Panc1 (cell line): Measurements from ENCODE around the gene CITED4.

ENCODE experiments used
- POLR2AphosphoS5 ChIP-seq: IDR thresholded peaks from 2 replicates; pipeline ENCODE4 v1.6.1; 2012; ENCODE audit warnings: mild to moderate bottlenecking, low read depth, low read length, moderate library complexity
- REST ChIP-seq, 2 experiments: IDR thresholded peaks; 2 replicates each; pipeline ENCODE4 v1.6.1; 2011 to 2012; ENCODE audit warnings: low read depth in 2 of 2, control low read depth in 1 of 2, low read length in 1 of 2, mild to moderate bottlenecking in 1 of 2, moderate library complexity in 1 of 2; ENCODE audit not compliant: insufficient read depth in 1 of 2
- SIN3A ChIP-seq: IDR thresholded peaks from 2 replicates; pipeline ENCODE4 v1.6.1; 2012; ENCODE audit warnings: low read depth, mild to moderate bottlenecking, low read length, moderate library complexity, borderline replicate concordance; ENCODE audit not compliant: insufficient read depth
- TCF7L2 ChIP-seq: IDR thresholded peaks from 2 replicates; pipeline ENCODE4 v1.6.1; 2011; ENCODE audit warnings: mild to moderate bottlenecking, low read depth, low read length, inconsistent platforms
- TF ChIP-seq, protein P1 (sequence below): fragments of 450-650 bp; IDR thresholded peaks from 2 replicates; pipeline ENCODE4 v1.5.1; 2017; ENCODE audit warnings: mild to moderate bottlenecking

GRCh38 chr1:40818264-40818961, 43.8 kb downstream of the CITED4 start:
- no peak for TF ChIP-seq POLR2AphosphoS5
- TF ChIP-seq, protein P1, sequence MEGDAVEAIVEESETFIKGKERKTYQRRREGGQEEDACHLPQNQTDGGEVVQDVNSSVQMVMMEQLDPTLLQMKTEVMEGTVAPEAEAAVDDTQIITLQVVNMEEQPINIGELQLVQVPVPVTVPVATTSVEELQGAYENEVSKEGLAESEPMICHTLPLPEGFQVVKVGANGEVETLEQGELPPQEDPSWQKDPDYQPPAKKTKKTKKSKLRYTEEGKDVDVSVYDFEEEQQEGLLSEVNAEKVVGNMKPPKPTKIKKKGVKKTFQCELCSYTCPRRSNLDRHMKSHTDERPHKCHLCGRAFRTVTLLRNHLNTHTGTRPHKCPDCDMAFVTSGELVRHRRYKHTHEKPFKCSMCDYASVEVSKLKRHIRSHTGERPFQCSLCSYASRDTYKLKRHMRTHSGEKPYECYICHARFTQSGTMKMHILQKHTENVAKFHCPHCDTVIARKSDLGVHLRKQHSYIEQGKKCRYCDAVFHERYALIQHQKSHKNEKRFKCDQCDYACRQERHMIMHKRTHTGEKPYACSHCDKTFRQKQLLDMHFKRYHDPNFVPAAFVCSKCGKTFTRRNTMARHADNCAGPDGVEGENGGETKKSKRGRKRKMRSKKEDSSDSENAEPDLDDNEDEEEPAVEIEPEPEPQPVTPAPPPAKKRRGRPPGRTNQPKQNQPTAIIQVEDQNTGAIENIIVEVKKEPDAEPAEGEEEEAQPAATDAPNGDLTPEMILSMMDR, result no peak
- no peak for TF ChIP-seq REST (IDR thresholded peaks at IDR 0.05; ENCODE audit: insufficient read depth in 1 of 2, low read depth in 2 of 2, low read length in 1 of 2)
- no peak for TF ChIP-seq TCF7L2
- TF ChIP-seq SIN3A, result no peak
